Measurements from ENCODE around the gene AGPAT3. TPM values are rescaled to one million over a fixed set of nuclear protein-coding genes. Genes with fewer than 3 reads are reported as not detected.

The AGPAT3 gene
- polyA plus RNA-seq, 2 of the 4 experiments (the other 2 are of a cell fraction) = 18.2 to 20.3 TPM

DNA sequence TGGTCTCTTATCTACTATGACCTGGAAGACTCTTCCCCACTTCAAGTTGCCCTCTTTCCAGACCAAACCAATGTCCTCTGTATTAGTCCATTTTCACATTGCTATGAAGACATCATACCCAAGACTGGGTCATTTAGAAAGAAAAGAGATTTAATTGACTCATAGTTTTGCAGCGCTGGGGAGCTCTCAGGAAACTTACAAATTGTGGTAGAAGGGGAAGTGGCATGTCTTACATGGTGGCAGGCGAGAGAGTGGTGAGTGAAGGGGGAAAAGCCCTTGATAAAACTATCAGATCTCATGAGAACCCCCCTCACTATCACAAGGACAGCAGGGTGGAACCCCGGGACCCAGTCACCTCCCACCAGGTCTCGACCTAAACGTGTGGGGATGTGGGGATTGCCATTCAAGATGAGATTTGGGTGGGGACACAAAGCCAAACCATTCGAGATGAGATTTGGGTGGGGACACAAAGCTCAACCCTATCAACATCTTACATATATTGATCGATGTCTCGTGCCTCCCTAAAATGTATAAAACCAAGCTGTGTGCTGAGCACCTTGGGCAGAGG, 14.2 kb upstream of the AGPAT3 start (continued):
- TF ChIP-seq, protein P1, sequence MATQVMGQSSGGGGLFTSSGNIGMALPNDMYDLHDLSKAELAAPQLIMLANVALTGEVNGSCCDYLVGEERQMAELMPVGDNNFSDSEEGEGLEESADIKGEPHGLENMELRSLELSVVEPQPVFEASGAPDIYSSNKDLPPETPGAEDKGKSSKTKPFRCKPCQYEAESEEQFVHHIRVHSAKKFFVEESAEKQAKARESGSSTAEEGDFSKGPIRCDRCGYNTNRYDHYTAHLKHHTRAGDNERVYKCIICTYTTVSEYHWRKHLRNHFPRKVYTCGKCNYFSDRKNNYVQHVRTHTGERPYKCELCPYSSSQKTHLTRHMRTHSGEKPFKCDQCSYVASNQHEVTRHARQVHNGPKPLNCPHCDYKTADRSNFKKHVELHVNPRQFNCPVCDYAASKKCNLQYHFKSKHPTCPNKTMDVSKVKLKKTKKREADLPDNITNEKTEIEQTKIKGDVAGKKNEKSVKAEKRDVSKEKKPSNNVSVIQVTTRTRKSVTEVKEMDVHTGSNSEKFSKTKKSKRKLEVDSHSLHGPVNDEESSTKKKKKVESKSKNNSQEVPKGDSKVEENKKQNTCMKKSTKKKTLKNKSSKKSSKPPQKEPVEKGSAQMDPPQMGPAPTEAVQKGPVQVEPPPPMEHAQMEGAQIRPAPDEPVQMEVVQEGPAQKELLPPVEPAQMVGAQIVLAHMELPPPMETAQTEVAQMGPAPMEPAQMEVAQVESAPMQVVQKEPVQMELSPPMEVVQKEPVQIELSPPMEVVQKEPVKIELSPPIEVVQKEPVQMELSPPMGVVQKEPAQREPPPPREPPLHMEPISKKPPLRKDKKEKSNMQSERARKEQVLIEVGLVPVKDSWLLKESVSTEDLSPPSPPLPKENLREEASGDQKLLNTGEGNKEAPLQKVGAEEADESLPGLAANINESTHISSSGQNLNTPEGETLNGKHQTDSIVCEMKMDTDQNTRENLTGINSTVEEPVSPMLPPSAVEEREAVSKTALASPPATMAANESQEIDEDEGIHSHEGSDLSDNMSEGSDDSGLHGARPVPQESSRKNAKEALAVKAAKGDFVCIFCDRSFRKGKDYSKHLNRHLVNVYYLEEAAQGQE (IDR thresholded peaks at IDR 0.05) = no peak
- TF ChIP-seq MAZ (IDR thresholded peaks at IDR 0.05; ENCODE audit: borderline replicate concordance, low read depth, low read length) = no peak
- TF ChIP-seq HOXA7 (CRISPR knock-in tag; IDR thresholded peaks at IDR 0.05) = no peak
- no peak for TF ChIP-seq MAFK (IDR thresholded peaks at IDR 0.05; ENCODE audit: partially characterized antibody)
- TF ChIP-seq ZFP36 (IDR thresholded peaks at IDR 0.05; ENCODE audit: borderline replicate concordance, partially characterized antibody) = no peak

DNA sequence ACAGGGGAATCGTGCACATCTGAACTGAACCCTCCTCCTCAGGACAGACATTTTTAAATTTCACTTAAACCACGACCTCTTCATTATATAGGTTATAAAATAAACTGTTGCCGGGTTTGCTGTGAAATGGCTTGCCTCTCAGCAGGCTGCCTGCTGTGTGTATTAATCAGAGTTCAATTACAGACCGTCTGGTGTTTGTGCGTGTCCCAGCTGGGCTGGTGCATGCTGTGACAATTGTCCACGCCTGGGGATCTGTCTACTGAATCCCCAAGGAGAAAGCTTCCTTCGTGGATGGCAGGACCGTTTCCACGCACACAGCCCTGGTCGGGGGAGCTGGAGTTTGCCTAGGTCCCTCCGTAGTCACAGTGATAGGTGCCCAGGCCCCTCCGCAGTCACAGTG, 13.4 kb upstream of the AGPAT3 start:
- TF ChIP-seq NPAS2 (CRISPR knock-in tag; IDR thresholded peaks at IDR 0.05; ENCODE audit: borderline replicate concordance) (no peak), CEBPB (IDR thresholded peaks at IDR 0.05) (no peak), POLR2A (IDR thresholded peaks at IDR 0.05; ENCODE audit: low read length) (no peak), EHF (CRISPR knock-in tag; IDR thresholded peaks at IDR 0.05) (no peak), CBX8 (IDR thresholded peaks at IDR 0.05) (no peak), CHD4 (IDR thresholded peaks at IDR 0.05; ENCODE audit: borderline replicate concordance) (no peak), SREBF2 (IDR thresholded peaks at IDR 0.05) (no peak)
- DNase-seq (ENCODE audit: low read depth in 1 of 2, low spot score in 1 of 2) = no peak
- ChIA-PET POLR2A (no interaction called here), CTCF (no interaction called here)
- H3K27ac ChIP-seq = no peak overlapping the region
- no peaks in the 10 kb centered on the region for H3K4me1 ChIP-seq
- H3K9me3 ChIP-seq = no peaks in the 10 kb centered on the region
- FAIRE-seq = no peak
- no peak for ATAC-seq
- 46% methylated on average over 10 of the region's 12 CpGs for WGBS (ENCODE audit: missing lambda C conversion rate)
- H3K4me2 ChIP-seq = no peak overlapping the region
- H3K4me3 ChIP-seq = no peak overlapping the region

DNA sequence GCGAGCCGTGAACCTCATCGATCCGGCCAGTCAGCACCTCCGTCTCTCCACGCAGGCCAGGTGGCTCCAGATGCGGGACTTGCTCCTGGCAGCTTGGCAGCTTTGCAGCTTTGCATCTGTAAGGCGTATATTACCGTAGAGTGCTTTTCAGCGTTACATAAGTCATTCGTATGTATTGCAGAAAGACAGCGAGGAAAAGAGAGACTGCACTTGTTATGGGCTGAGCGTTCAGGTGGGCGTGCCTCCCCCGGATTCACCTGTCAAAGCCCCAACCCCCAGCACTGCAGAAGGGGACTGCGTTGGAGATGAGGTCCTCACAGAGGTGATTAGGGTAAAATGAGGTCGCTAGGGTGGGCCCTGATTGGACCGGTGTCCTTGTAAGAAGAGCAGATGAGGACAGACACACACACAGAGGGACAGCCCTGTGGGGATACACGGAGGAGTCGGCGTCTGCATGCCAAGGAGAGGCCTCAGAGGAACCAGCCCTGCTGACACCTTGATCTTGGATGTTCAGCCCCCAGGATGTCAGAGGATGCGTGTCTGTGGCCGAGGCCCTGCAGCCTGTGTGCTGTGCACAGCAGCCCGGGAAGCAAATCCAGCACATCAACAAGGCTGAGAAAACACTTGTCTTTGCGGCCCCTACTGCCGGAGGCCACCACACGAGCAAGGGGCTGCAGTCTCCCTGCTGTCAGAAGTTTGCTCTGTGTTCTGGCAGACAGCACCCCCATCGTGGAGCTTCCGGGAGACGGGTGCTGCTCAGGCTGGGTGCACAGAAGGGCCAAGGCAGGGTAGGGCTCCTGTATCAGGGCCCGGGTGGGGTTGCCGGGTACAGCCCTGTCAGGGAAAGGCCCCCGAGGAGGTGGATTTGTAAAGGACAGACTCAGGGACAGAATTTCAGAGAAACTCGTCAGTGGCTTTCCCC, 10.9 kb upstream of the AGPAT3 start:
- FAIRE-seq = no peak
- no peak overlapping the region for H3K4me3 ChIP-seq

More for the DNA sequence above, 10.9 kb upstream of the AGPAT3 start:
- ChIA-PET CTCF (interaction anchor here (1.8 to 2.1 kb wide), 2 partner anchors 8 to 10 kb away, joined by 5 to 8 read pairs; no protein-coding TSS in a partner anchor), POLR2A (no interaction called here)
- Histone ChIP-seq H3K4me1 (peaks cover 2% of the 10 kb centered on the region; the same call in 1 of the 3 replicates), H3K27ac (no peak overlapping the region), H3K9me3 (no peaks in the 10 kb centered on the region), H3K4me2 (no peak overlapping the region)
- ATAC-seq = no peak
- no peak for DNase-seq (ENCODE audit: low read depth in 1 of 2, low spot score in 1 of 2)
- TF ChIP-seq SREBF2 (IDR thresholded peaks at IDR 0.05) (no peak), PHF8 (IDR thresholded peaks at IDR 0.05; ENCODE audit: borderline replicate concordance, low read depth) (no peak), RAD21 (conservative IDR thresholded peaks at IDR 0.05 in 1 of 2, IDR thresholded peaks at IDR 0.05 in 1 of 2) (no peak), RFX5 (IDR thresholded peaks at IDR 0.05) (no peak)
- TF ChIP-seq, protein P2, sequence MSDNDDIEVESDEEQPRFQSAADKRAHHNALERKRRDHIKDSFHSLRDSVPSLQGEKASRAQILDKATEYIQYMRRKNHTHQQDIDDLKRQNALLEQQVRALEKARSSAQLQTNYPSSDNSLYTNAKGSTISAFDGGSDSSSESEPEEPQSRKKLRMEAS (IDR thresholded peaks at IDR 0.05) = no peak
- 69% methylated on average over 29 of the region's 34 CpGs for WGBS (ENCODE audit: missing lambda C conversion rate)
